GM21619 (cell line): ENCODE results near the gene ABHD12.

ENCODE experiments used
- ATAC-seq: cut with Tn5 transposase; IDR thresholded peaks from one replicate; pipeline ENCODE4 v1.9.1; 2021; ENCODE audit not compliant: unreplicated experiment

Gene ABHD12

DNA sequence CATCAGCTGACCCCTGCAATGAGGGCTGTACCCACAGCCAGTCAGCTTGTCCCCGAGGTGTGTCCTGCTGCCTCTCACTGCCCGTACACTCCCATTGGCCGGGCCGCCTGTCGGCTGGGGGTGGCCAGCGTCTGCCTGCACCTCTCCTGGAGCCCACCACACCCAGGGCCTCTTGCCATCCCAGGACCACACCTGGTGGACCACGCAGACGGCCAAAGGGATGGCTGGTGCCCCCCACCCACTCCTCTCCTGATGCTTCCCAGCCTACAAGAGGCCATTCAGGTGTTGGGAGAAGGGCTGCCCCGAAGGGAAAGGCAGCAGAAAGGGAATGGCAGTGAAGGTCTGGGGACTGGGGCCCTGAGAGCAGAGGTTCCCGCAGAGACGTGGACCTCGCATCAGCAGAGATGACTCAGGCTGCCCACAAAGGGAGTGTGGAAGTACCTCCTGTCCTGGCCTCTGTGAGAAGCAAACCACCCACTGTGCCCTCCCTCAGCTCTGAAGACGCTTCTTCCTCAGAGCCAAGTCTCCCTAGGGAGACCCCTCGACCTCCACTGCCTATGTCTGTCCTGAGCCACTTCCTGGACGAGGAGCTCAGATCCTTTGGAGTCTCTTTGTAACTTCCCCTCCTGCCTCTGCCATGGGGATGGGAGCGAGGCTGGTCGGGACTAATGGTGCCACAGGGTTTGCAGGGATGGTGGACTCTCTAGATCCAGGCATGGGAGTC lies 81.8 kb downstream of the ABHD12 start:
- ATAC-seq = no peak

DNA sequence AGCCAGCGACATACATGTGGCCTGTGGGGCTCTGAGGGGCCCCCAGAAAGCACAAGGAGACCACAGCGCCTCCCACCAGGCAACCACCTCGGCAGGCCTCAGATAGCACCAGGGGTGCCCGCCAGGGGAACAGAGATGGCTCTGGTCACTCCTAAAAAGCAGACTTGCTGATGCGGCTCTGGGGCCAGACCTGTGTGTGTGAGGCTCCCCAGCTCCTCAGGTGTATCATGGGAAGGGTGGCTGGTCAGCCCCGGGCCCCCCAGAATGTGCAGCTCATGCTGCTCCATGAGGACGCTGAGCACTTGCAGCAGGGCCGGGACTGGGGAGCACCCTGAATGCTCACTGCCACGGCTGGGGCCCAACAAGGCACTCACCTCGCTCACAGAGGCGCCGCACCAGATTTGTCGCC lies 82.5 kb downstream of the ABHD12 start:
- ATAC-seq = no peak

DNA sequence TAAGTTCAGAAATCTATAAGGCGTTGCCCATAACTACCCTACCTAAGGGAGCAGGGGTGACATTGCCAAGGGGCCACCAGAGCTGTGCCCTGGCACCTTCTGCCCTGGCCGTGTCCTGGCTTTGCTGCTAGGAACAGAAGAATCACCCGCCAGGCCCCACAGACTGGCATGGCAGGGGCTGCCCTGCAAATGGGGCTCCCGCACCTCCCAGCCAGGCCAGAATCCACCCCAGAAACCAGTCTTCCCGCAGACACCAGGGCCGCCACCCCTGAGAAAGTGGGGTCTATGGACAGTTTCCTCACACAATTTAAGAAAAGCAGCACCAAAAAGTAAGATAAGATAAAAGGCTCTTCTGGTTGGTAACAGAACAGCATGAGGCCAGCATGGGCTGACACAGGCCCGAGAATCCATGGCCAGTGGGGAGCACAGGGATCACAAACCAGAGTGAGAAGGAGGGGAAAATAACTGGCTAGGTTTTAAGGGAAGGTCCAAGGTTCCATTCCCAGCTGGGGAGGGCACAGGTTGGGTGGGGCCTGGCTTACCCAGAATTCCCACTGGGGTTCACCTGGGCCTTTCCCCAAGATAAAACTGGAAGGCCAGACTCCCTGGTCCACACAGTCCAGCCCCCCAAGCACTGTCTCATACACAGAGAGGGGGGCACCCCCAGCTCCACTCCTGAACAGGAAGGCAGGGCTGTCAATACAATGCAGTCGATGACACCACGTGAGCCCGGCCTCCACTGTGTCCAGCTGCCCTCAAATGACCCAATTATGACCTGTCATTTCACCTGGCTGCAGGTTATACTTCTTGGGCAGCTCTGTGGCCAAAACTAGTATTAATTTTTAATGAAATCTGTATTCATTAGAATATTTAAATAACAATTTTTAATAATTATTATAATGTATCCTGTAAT lies 83.4 kb downstream of the ABHD12 start:
- no peak for ATAC-seq

DNA sequence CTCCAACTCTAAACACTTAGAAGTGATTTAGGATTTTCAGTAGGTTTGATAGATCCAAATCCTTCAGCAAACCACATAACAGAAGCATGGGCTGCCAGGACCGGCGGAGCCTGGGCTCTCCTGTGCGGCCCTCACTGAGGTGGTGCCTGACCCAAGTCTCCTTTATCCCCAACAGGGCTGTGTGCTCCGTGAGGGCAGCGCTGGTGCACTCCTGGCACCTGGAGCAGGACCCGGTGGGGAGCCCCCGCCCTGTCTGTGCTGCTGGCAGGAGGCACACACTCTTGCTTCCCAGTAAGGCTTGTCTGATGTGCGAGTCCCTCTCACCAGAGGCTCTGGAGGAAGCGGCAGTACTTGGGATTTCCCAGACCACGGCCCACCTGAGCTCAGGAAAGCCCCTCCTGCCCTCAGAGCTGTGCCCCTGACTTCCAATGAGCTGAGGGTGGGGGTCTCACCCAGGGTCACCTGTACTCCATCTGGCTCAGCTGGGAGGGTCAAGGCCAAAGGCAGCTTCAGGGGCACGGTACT lies 86.5 kb downstream of the ABHD12 start:
- no peak for ATAC-seq

DNA sequence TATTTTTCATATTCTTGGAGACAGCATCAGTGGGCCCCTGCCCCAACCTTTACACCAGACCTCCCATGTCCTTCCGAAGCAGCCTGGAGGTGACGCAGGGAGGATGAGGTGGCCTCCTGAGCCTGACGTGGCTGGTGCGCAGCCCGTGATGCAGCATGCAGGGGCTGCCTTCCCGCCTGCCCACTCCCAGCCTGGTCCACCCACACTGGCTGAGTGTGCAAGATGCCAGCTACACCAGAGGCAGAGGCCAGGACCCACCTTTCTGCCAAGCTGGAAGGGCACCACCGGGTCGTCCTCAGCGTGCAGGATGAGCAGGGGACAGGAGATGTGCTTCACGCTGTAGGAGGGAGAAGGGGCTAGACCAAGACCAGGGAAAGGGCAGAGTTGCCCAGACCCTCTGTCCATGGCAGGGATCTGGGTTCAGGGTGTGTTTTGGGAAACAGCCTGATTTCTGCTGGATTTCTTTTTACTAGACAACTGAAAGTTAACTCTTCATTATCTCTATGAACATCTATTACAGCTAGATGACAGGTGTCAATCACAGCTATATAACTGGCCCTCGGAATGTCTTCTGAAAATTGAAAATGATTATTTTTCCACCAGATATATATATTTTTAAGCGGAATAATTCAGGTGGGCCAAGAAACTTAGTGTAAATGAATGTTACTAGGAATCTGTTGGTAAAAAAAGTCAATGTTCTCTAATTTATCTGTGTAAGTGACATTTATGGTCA lies 87.2 kb downstream of the ABHD12 start:
- ATAC-seq = no peak

DNA sequence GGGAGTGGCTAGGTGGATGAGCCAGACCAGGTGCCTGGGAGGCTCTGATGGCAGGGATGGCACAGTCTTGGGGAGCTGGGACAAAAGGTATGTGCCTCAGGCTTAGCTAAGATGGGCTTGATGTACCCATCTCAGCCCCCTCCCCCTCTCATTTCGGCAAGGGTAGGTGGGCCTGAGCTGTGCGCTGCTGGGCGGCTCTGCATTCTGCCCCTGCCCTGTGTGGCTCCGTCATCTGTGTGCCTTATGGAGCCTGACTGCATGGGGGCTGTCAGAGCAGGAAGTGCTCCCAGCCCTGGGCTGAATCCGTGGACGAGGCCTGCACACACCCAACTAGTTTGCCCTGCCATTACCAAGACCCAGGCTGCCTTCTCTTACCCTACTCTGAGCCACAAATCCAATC lies 88.0 kb downstream of the ABHD12 start:
- no peak for ATAC-seq

DNA sequence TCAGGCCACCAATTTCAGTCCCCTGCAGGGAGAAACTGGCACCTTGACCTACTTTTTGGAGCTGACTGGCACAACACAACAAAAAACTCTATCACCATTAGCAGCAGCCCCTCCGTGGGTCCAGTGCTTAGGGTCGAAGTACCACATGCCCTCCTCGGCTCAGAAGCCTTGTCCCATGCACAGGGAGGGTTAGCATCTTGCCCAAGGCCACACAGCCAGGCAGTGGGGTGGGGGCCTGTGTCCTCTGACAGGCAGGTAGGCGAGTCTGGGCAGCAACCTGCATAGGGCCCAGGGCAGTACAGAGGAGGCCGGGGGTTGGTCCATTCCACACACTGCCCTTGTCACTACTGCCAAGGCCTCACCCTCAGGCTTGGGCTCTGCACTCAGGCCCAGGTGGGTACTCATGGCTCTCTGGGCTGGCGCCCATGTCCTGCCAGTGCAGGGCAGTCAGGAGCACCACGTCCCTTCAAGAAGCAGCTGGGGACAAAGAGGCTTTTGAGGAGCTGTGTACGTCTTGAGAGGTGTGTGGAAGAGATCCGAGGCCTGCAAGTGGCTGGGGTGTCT lies 89.2 kb downstream of the ABHD12 start:
- no peak for ATAC-seq

DNA sequence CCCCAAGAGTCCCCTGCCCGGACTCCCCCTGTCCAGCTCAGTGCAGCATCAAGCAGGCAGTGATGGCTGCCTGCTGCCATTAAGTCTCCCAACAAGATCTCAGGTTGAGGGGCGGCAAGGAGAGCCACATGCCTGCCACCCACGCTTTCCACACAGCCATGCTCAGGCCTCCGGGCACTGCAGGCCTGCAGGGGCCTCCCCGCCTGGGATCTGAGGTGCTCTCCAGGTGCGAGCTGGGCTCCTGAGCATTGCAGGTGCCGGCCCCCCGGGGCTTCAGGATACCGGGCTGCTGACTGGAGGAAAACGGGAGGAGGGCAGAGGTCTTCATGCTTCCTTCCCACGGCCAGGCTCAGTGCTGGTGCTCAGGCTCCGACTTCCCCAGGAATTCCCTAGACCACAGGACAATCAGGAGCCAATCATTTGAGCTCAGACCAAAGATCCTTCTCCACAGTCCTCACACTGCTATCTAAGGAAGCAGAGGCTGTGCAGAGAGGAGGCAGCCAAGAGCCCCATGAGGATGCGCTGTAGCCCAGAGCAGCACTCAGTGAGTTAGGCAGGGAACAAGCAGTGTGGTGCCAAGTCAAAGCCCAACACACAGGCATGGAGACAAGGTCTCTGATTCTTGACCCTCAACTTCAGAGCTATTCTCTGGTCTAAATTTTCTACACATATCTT lies 90.0 kb downstream of the ABHD12 start:
- no peak for ATAC-seq

DNA sequence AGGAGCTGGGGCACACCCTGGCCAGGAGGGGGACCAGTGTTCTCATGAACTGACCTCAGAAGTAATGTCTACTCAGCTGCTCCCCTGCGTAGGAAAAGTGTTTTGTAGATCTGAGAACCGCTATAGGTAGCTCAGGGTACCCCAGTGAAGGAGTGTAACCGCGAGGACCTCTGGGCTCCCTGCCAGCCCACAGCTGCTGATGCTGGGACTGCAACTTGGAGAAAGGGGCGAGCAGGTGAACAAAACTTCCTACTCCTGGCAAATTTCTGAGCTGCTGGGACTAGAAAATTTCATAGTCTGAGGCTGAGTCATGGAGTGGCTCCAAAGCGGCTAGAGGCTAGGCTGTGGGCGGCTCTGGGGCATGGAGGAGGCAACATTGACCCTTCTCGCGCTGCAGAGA lies 90.8 kb downstream of the ABHD12 start:
- ATAC-seq = no peak

DNA sequence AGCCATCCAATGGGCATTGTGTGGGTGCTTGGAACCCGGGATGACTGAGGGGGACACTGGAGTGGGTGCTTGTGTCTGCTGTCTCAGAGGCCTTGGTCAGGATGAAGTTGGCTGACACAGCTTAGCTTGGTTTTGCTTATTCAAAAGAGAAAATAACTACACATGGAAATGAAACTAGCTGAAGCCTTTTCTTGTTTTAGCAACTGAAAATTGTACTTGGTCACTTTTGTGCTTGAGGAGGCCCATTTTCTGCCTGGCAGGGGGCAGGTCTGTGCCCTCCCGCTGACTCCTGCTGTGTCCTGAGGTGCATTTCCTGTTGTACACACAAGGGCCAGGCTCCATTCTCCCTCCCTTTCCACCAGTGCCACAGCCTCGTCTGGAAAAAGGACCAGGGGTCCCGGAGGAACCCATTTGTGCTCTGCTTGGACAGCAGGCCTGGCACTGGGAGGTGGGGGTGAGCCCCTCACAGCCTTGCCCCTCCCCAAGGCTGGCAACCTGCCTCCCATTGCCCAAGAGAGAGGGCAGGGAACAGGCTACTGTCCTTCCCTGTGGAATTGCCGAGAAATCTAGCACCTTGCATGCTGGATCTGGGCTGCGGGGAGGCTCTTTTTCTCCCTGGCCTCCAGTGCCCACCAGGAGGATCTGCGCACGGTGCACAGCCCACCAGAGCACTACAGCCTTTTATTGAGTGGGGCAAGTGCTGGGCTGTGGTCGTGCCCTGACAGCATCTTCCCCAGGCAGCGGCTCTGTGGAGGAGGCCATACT lies 93.3 kb downstream of the ABHD12 start:
- ATAC-seq = peak; percentile 68

DNA sequence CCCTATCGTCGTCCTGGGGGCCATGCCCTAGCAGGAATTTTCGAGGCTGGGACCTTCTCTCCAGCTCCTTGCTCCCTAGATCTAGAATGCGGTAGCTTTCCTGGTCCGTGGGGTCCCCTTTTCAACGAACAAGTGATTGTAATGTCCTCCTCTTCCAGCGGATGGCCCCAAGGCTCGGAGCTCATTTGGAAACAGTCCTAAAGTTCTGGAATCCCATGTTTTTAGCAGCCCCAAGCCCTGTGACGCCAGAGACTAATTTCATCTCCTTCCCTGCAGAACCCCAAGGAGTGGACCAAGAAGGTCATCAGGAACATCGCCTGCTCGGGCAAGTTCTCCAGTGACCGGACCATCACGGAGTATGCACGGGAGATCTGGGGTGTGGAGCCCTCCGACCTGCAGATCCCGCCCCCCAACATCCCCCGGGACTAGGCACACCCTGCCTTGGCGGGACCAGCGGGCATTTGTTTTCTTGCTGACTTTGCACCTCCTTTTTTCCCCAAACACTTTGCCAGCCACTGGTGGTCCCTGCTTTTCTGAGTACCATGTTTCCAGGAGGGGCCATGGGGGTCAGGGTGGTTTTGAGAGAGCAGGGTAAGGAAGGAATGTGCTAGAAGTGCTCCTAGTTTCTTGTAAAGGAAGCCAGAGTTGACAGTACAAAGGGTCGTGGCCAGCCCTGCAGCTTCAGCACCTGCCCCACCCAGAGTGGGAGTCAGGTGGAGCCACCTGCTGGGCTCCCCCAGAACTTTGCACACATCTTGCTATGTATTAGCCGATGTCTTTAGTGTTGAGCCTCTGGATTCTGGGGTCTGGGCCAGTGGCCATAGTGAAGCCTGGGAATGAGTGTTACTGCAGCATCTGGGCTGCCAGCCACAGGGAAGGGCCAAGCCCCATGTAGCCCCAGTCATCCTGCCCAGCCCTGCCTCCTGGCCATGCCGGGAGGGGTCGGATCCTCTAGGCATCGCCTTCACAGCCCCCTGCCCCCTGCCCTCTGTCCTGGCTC lies 94.2 kb downstream of the ABHD12 start:
- ATAC-seq = no peak

DNA sequence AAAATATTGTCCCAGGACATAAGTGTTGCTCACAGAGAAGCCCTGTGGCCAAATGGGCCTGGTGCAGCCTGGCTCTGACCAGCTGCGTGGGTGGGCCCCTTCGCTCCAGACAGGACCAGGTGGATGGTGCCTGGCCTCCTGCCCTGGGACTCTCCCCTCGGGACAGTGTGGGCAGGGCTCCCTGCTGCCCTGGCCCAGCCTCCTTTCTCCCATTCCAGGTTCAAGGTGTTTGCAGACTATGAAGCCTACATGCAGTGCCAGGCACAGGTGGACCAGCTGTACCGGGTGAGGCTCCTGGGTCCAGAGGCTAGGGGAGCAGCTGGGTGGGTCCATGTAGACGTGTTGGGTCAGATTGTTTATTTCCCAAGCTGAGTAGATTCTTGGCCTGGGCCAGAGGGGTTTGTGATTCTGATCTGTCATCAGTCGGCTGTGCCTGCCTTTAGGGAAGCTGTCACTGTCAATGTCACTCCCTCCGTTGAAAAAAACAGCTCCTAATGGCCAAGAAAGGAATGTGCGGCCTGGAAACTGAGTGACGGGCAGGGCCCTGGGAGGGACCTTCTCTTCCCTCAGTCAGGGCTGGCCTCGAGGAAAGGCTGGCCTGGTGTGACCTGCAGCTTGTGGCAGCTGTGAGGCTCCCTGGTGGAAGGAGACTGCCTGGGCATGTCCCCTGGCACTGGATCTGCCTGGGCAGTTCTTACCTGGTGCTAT lies 95.1 kb downstream of the ABHD12 start:
- ATAC-seq = no peak

DNA sequence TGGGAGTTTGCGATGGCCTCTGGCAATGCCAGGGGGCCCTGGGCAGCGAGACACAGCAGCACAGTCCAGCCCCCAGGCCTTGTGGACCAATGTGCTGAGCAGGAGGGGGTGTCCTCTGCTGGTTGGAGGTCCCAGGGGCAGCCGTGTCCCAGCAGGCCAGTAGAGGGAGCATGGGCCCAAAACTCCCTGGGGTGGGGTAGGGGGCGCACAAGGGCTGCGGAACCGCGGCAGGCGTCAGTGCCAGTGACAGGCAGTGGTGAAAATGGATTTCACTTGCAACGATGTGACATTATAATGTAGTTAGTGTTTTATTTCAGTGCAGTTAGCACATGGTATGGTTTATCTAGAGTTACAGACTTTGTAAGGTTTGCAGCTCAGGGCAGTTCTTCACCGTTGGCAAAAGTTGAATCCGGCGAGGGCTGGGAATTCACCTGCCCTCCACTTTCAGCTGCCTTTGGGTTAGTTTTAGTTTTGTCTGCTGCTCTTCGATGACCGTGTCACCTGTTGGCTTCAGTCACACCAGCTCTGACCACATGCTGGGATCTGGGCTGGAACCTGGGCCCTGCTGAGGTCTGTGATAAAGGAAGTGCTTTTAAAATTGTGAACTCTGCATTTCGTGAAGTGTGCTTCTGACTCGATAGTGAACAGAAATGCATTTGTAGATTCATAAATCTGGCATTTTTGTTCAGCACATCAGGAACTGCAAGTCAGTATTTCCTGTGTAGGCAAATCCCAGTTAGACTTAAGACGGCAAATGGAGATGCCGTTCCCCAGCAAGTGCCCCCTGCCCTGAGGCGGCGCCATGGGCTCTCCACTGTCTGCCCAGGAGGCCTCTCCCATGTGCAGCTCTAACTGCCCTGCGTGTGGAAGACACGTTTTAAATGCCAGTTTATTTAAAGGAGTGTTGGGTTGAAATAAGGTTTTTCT lies 95.9 kb downstream of the ABHD12 start:
- no peak for ATAC-seq

DNA sequence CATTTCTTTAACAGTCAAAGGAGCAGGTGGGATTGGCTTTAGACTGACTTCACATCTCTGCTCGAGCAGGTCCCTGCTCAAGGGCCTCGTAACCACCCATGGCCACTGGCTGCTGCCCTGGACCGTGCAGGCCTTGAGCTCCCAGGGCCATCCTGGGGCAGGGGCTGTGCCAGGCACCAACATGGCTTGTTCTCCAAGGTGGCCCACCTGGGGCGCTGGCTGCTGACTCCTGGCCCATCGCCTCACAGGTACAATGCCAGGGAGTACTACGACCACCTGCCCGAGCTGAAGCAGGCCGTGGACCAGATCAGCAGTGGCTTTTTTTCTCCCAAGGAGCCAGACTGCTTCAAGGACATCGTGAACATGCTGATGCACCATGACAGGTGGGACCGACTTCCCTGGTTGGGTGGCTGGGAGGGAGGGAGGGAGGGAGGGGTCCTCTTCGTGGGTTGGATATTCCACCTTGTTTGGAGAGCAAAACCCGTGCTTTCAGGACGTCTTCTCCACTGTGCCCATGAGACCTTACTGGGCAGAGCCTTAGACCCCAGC lies 96.7 kb downstream of the ABHD12 start:
- ATAC-seq = no peak

DNA sequence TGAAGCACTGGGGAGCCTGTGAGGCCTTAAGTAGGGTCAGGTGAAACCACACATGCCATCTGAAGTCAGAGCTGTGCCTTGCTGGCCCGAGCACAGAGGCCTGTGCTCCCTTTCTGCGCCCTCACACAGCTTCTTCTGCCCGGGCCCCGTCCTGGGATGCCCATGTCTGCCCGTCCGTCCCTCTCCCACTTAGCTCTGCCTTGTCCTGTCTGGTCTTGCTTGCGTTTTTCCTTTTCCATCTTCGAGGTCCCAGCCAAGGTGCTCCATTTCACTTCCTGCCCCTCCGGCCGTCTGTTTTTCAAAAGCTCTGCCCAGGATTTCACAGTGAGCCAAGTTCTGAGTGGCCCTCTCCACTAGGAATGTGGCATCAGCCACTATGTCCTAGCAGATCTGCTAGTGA lies 97.1 kb downstream of the ABHD12 start:
- no peak for ATAC-seq

DNA sequence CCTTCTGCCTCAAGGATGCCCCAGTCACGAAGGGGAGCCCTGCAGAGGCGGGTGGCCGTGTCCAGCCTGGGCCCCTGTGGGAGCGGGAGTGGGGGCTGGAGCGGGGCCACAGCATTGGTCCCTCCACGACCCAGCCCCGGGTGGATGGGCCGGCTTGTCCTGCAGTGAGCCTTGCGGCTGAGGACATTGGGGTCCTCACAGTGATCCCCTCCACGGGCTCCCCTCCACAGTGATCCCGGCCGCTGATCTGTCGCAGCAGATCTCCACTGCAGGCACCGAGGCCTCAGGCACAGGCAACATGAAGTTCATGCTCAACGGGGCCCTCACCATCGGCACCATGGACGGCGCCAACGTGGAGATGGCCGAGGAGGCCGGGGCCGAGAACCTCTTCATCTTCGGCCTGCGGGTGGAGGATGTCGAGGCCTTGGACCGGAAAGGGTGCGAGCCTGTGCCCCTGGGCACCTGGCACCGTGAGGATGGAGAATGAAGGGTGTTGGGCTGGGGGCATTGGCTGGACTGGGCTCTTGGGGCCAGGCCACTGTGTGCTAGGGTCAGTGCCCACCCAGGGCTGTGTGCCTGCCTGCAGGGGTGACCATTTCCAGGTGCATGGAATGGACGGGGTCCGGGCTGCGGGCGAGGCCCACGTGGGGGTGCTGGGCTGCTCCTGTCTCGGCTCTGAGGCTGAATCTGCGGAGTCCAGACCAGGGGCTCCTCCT lies 98.3 kb downstream of the ABHD12 start:
- ATAC-seq = no peak
